Natural killer cell (primary cell): ENCODE measurements around the gene ECE1. TPM values are rescaled to one million over a fixed set of nuclear protein-coding genes. Genes with fewer than 3 reads are reported as not detected.

Source experiments
- ATAC-seq, 3 donors: fragments of 150-1000 bp in 2 of 3; fragments of 200-7000 bp in 1 of 3; cut with Tn5 transposase; 1 replicate in 1 of 3; 2 replicates in 2 of 3; pipeline ENCODE4 v1.10.0; 2021; ENCODE audit warnings: mild to moderate bottlenecking in 2 of 3, moderate library complexity in 2 of 3
- DNase-seq, 2 donors: peaks; one replicate each; pipeline versions ENCODE4 v3.0.0 to v3.0.0-alpha.2; 2013 to 2021; ENCODE audit warnings: mixed read lengths in 1 of 2
- H3K27ac ChIP-seq: one replicate; pipeline ENCODE4 v1.5.1; 2013; ENCODE audit warnings: mild to moderate bottlenecking, low read length
- H3K27me3 ChIP-seq: one replicate; pipeline ENCODE4 v1.6.1; 2013; ENCODE audit warnings: low read length; ENCODE audit not compliant: control insufficient read depth, insufficient read depth
- H3K36me3 ChIP-seq: one replicate; pipeline ENCODE4 v1.6.1; 2013; ENCODE audit warnings: low read length; ENCODE audit not compliant: control insufficient read depth, insufficient read depth
- H3K4me1 ChIP-seq: one replicate; pipeline ENCODE4 v1.6.1; 2013; ENCODE audit warnings: low read length; ENCODE audit not compliant: control insufficient read depth, insufficient read depth
- H3K4me3 ChIP-seq: one replicate; pipeline ENCODE4 v1.5.1; 2013; ENCODE audit warnings: low read length
- H3K9me3 ChIP-seq: one replicate; pipeline ENCODE4 v1.6.1; 2013; ENCODE audit warnings: low read length; ENCODE audit not compliant: control insufficient read depth, insufficient read depth
- H3K27ac Mint-ChIP-seq, 2 donors: one replicate each; pipeline ENCODE4 v1.8.0; 2022; ENCODE audit warnings: mild to moderate bottlenecking in 2 of 2, mixed read lengths in 2 of 2, moderate library complexity in 1 of 2
- H3K27me3 Mint-ChIP-seq, 2 donors: one replicate each; pipeline ENCODE4 v1.8.0; 2022; ENCODE audit warnings: low read depth in 2 of 2, mixed read lengths in 2 of 2
- H3K36me3 Mint-ChIP-seq: one replicate; pipeline ENCODE4 v1.8.0; 2022; ENCODE audit warnings: mixed read lengths
- H3K4me1 Mint-ChIP-seq, 2 donors: one replicate each; pipeline ENCODE4 v1.8.0; 2022; ENCODE audit warnings: mixed read lengths in 2 of 2
- H3K4me3 Mint-ChIP-seq: one replicate; pipeline ENCODE4 v1.8.0; 2022; ENCODE audit warnings: mild to moderate bottlenecking, moderate library complexity, mixed read lengths
- H3K9me3 Mint-ChIP-seq, 2 donors: one replicate each; pipeline ENCODE4 v1.8.0; 2022; ENCODE audit warnings: mixed read lengths in 2 of 2
- WGBS: methylation state at CpG from one replicate; pipeline ENCODE4 v1.1.7; 2013; ENCODE audit warnings: missing lambda C conversion rate; ENCODE audit not compliant: insufficient coverage; 5-methylcytosine and 5-hydroxymethylcytosine counted together
- intact Hi-C: fragments of 100-400 bp; cut with micrococcal nuclease; formaldehyde crosslinking; loops from one replicate; pipeline ENCODE4 v1.14.2; 2022
- total RNA-seq, 4 donors: library from RNA; stranded (reverse); fragments of 120-200 nt in 1 of 4; gene quantifications; one replicate each; pipeline versions ENCODE4 v1.2.3 to v1.2.4, GENCODE V29; 2013 to 2022
- TF ChIP-seq, protein P1 (sequence below): fragments of 200-600 bp; IDR thresholded peaks from one replicate; pipeline ENCODE4 v1.8.0; 2022; ENCODE audit warnings: antibody characterized with exemption

The ECE1 gene
- total RNA-seq, 3 donors from 2014 or later (not counting 1 experiment from before 2014, with no cell fraction given): 47.2 to 70.1 (median 50.7) TPM

DNA sequence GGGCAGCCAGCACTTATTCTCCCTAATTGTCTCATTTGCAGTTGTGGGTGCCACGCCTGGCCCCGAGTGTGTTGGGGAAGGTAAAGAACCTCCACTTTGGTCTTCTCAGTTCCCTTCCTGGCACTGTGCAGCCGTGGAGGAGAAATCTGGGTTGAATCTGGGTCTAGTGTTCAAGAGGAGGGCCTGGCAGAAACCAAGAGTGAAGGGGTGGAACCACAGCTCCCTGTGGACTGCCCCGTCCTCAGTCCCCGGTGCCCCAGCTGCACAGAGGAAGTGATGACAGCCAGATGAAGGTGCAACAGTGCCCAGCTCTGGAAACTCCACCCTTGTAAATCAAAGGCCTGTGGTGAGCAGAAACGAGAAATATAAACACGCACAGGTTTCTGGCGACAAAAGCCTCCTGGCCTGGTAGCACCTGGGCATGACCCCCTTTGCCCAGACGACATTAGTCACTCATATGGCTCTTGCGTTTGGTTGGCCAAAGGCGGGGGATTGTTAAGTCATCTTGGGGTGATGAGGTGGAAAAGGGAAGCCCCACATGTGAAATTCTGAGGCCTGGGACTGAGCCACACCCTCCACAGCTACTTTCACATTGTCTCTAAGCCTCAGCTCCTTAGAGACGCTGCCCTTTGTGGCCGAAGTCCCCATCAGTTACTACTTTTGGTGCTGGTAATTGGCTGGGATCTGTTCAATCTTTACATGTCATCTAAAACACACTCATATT lies 4.2 kb upstream of the ECE1 start:
- H3K9me3 ChIP-seq: no peaks in the 10 kb centered on the region
- WGBS: 2% methylated on average over 13 of the region's 13 CpGs
- Mint-ChIP-seq H3K4me3 (peak overlapping the region; percentile 84), H3K36me3 (no peaks in the 10 kb centered on the region), H3K9me3 (no peaks in the 10 kb centered on the region), H3K4me1 (peaks cover 37 to 53% of the 10 kb centered on the region in 2 donors), H3K27ac (peak overlapping the region; percentile 94 to 97), H3K27me3 (peaks cover 0 to 5% of the 10 kb centered on the region in 2 donors)
- peak overlapping the region; percentile 95 for H3K27ac ChIP-seq
- peak; percentile 74 to 87 (median 84) for ATAC-seq
- intact Hi-C loops: loop anchor here (1.0 to 2.0 kb wide), 4 partner anchors 13 to 50 kb away; no protein-coding TSS in a partner anchor
- H3K27me3 ChIP-seq: no peaks in the 10 kb centered on the region
- TF ChIP-seq, protein P1, sequence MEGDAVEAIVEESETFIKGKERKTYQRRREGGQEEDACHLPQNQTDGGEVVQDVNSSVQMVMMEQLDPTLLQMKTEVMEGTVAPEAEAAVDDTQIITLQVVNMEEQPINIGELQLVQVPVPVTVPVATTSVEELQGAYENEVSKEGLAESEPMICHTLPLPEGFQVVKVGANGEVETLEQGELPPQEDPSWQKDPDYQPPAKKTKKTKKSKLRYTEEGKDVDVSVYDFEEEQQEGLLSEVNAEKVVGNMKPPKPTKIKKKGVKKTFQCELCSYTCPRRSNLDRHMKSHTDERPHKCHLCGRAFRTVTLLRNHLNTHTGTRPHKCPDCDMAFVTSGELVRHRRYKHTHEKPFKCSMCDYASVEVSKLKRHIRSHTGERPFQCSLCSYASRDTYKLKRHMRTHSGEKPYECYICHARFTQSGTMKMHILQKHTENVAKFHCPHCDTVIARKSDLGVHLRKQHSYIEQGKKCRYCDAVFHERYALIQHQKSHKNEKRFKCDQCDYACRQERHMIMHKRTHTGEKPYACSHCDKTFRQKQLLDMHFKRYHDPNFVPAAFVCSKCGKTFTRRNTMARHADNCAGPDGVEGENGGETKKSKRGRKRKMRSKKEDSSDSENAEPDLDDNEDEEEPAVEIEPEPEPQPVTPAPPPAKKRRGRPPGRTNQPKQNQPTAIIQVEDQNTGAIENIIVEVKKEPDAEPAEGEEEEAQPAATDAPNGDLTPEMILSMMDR: no peak
- no peaks in the 10 kb centered on the region for H3K36me3 ChIP-seq
- H3K4me3 ChIP-seq: peak overlapping the region; percentile 23
- H3K4me1 ChIP-seq: peaks cover 83% of the 10 kb centered on the region
- peak; percentile 74 to 96 for DNase-seq

DNA sequence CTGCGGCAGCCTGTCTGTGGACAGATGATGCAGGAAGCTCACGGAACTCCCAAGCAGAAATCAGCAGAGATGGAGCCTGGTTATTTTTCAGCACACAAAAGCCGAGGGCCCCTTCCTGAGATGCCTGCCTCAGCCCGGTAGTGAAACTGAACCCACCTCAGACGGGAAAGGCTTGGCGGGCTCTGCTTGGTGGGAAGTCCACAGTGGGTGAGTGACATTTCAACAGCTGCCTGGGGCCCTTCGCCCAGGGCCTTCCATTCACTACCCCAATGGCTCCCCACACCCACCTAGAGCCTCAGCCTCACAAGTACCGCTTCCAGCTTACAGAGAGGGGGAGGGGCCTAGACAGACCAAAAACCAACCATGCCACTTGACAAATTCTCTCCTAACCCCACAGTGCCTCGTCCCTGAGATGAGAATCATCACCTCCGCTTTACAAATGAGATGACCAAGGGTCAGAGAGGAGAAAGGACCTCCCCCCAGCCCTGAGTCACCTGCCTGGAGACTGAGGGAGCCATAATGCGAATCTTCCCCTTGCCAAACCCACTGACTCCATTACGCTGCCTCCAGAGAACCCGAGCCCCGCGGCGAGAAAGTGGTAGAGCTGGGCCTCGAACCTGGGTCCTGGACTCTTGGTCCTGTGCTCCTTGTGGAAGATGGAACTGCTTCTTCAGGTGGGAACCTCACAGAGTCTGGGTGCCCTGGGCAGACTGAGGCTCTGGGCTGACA lies 3.4 kb upstream of the ECE1 start:
- peak overlapping the region; percentile 94 to 97 for H3K27ac Mint-ChIP-seq
- TF ChIP-seq, protein P1: no peak
- no peaks in the 10 kb centered on the region for H3K27me3 ChIP-seq
- H3K9me3 ChIP-seq: no peaks in the 10 kb centered on the region
- WGBS: 35% methylated on average over 17 of the region's 17 CpGs
- H3K4me3 ChIP-seq: peak overlapping the region; percentile 23
- peak overlapping the region; percentile 84 for H3K4me3 Mint-ChIP-seq
- peaks cover 0 to 5% of the 10 kb centered on the region in 2 donors for H3K27me3 Mint-ChIP-seq
- peak overlapping the region; percentile 95 for H3K27ac ChIP-seq
- ATAC-seq (peak; percentile 15 to 22 (median 15)), DNase-seq (peak; percentile 38 to 82)
- no peaks in the 10 kb centered on the region for H3K36me3 ChIP-seq
- no peaks in the 10 kb centered on the region for H3K36me3 Mint-ChIP-seq
- H3K4me1 ChIP-seq: peaks cover 83% of the 10 kb centered on the region
- intact Hi-C loops: loop anchor here (1.0 to 2.0 kb wide), 4 partner anchors 14 to 51 kb away; no protein-coding TSS in a partner anchor
- H3K9me3 Mint-ChIP-seq: no peaks in the 10 kb centered on the region
- H3K4me1 Mint-ChIP-seq: peaks cover 36 to 52% of the 10 kb centered on the region in 2 donors

DNA sequence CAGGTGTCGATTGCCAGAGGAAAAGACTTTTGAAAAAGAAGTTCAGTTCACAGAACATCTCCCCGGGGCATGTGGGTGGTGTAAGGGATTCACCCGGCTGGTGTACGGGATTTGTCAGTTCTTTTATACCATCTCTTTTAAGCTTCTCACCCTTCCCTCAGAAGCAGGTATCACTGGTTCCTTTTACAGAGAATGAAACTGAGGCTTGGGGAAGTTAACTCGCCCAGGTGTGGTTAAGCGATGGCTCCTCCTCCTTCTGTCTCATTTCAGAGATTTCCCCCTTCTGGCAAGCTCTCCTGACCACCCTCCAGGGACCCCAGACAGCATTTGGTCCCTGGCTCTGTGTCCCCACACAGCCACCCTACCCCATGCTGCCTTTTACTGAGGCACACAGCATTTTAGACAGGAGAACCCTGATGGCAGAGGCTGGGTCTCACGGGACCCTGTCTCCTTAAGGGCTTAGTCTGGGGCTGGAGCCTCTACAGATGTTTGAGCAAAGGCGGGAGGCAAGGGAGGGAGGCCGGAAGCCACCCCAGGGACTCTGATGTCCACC lies 2.8 kb upstream of the ECE1 start:
- Mint-ChIP-seq H3K27ac (peak overlapping the region; percentile 94 to 97), H3K36me3 (no peaks in the 10 kb centered on the region), H3K9me3 (no peaks in the 10 kb centered on the region), H3K4me3 (peak overlapping the region; percentile 55), H3K4me1 (peaks cover 41 to 57% of the 10 kb centered on the region in 2 donors), H3K27me3 (peaks cover 5% of the 10 kb centered on the region in 2 donors)
- Histone ChIP-seq H3K4me3 (peak overlapping the region; percentile 23), H3K36me3 (no peaks in the 10 kb centered on the region), H3K4me1 (peaks cover 82% of the 10 kb centered on the region), H3K27ac (peak overlapping the region; percentile 95), H3K9me3 (no peaks in the 10 kb centered on the region), H3K27me3 (no peaks in the 10 kb centered on the region)
- intact Hi-C loops: no loop called here
- WGBS: 34% methylated on average over 6 of the region's 9 CpGs
- TF ChIP-seq, protein P1: no peak
- ATAC-seq (no peak), DNase-seq (peak in 1 of 2 donors; percentile 80)
